Thymus (tissue), 11 donors: ENCODE measurements around the gene LRRTM4. TPM values are rescaled to one million over a fixed set of nuclear protein-coding genes. Genes with fewer than 3 reads are reported as not detected.
"Not testable (repeated sequence)": the region's sequence is repeated elsewhere in the genome, so short reads cannot be mapped to it uniquely, and the experiment has no call there.

Experiments
- DNase-seq, 9 donors: peaks; one replicate each; pipeline ENCODE4 v3.0.0-alpha.2; 2013; ENCODE audit warnings: low spot score in 9 of 9, low read depth in 6 of 9, missing footprints in 1 of 9
- H3K27ac ChIP-seq, 2 donors: one replicate each; pipeline ENCODE4 v1.5.1; 2013; ENCODE audit warnings: control low read depth in 1 of 2, low read depth in 1 of 2, low read length in 1 of 2, mild to moderate bottlenecking in 1 of 2, moderate library complexity in 1 of 2
- H3K27me3 ChIP-seq, 2 donors: one replicate each; pipeline ENCODE4 v1.5.1; 2013; ENCODE audit warnings: low read length in 1 of 2; ENCODE audit not compliant: control insufficient read depth in 2 of 2, insufficient read depth in 1 of 2
- H3K36me3 ChIP-seq, 2 donors: one replicate each; pipeline ENCODE4 v1.5.1; 2013; ENCODE audit warnings: low read length in 1 of 2, mild to moderate bottlenecking in 1 of 2, moderate library complexity in 1 of 2; ENCODE audit not compliant: control insufficient read depth in 2 of 2, insufficient read depth in 2 of 2
- H3K4me1 ChIP-seq, 2 donors: one replicate each; pipeline ENCODE4 v1.5.1; 2013; ENCODE audit warnings: low read length in 2 of 2; ENCODE audit not compliant: control insufficient read depth in 2 of 2, insufficient read depth in 2 of 2
- H3K4me3 ChIP-seq, 2 donors: one replicate each; pipeline ENCODE4 v1.5.1; 2013; ENCODE audit warnings: low read length in 2 of 2, control low read depth in 1 of 2, mild to moderate bottlenecking in 1 of 2
- H3K9me3 ChIP-seq, 2 donors: one replicate each; pipeline ENCODE4 v1.5.1; 2013; ENCODE audit warnings: low read length in 1 of 2, mild to moderate bottlenecking in 1 of 2; ENCODE audit not compliant: control insufficient read depth in 2 of 2, insufficient read depth in 1 of 2
- WGBS: extraction: QIAGEN DNeasy Blood & Tissue Kit; methylation state at CpG from one replicate; pipeline ENCODE4 v1.1.7; 2013; 5-methylcytosine and 5-hydroxymethylcytosine counted together
- polyA plus RNA-seq: library from polyadenylated mRNA; stranded (reverse); fragments of 200-250 nt; gene quantifications from one replicate; pipeline ENCODE4 v1.2.3, GENCODE V29; 2013
- total RNA-seq: library from RNA; stranded (reverse); fragments of 120-200 nt; gene quantifications from one replicate; pipeline ENCODE4 v1.2.4, GENCODE V29; 2013
- donor health status: healthy.

The LRRTM4 gene
- total and polyA plus RNA-seq, 2 donors: 0.02 to 0.09 TPM

- Histone ChIP-seq H3K27ac (no peak overlapping the region), H3K27me3 (no peaks in the 10 kb centered on the region), H3K4me1 (no peaks in the 10 kb centered on the region), H3K9me3 (no peaks in the 10 kb centered on the region), H3K4me3 (no peak overlapping the region), H3K36me3 (no peaks in the 10 kb centered on the region)
- no peak for DNase-seq
- 95% methylated on average over 1 of the region's 1 CpG for WGBS
These were observed 709.1 kb downstream of the LRRTM4 start for GRCh38 chr2:76813084-76813483.

DNA sequence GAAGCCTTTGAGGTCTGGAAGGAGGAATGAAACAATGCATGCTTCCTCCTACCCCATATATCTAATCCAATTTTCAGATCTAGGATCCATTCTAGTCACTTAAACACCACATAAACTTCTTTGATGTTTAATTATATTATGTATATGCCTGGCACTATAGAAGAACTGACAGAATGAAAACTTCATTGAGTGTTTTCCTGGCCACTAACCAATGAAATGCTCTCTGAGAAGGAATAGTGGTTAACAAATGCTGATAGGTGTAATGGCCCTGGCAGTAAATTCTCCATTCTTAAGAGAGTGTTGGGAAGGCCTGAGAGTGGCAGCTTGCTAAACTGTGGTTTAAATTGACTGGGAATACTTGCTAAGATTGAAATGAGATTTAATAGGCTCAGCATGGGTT, 710.0 kb downstream of the LRRTM4 start:
- no peaks in the 10 kb centered on the region for H3K27me3 ChIP-seq
- H3K4me1 ChIP-seq: no peaks in the 10 kb centered on the region
- H3K27ac ChIP-seq: no peak overlapping the region
- no peak overlapping the region for H3K4me3 ChIP-seq
- no peaks in the 10 kb centered on the region for H3K9me3 ChIP-seq
- DNase-seq: no peak
- H3K36me3 ChIP-seq: no peaks in the 10 kb centered on the region

- no peaks in the 10 kb centered on the region for H3K27me3 ChIP-seq
- no peak for DNase-seq
- no peaks in the 10 kb centered on the region for H3K9me3 ChIP-seq
- no peaks in the 10 kb centered on the region for H3K36me3 ChIP-seq
- no peaks in the 10 kb centered on the region for H3K4me1 ChIP-seq
- H3K4me3 ChIP-seq: no peak overlapping the region
- 91% methylated on average over 1 of the region's 1 CpG for WGBS
- no peak overlapping the region for H3K27ac ChIP-seq
These were observed 713.0 kb downstream of the LRRTM4 start for GRCh38 chr2:76809136-76809535.

GRCh38 chr2:76808732-76809131, 713.4 kb downstream of the LRRTM4 start:
- Histone ChIP-seq H3K4me1 (no peaks in the 10 kb centered on the region), H3K4me3 (no peak overlapping the region), H3K27me3 (no peaks in the 10 kb centered on the region), H3K9me3 (no peaks in the 10 kb centered on the region), H3K27ac (no peak overlapping the region), H3K36me3 (no peaks in the 10 kb centered on the region)
- DNase-seq: no peak
- WGBS: 15% methylated on average over 1 of the region's 1 CpG

GRCh38 chr2:76793647-76794334, 728.4 kb downstream of the LRRTM4 start:
- H3K4me3 ChIP-seq: no peak overlapping the region
- no peak overlapping the region for H3K27ac ChIP-seq
- no peaks in the 10 kb centered on the region for H3K27me3 ChIP-seq
- DNase-seq: no peak
- H3K9me3 ChIP-seq: peaks cover 0 to 4% of the 10 kb centered on the region in 2 donors
- no peaks in the 10 kb centered on the region for H3K36me3 ChIP-seq
- WGBS: 85% methylated on average over 4 of the region's 4 CpGs
- H3K4me1 ChIP-seq: no peaks in the 10 kb centered on the region

DNA sequence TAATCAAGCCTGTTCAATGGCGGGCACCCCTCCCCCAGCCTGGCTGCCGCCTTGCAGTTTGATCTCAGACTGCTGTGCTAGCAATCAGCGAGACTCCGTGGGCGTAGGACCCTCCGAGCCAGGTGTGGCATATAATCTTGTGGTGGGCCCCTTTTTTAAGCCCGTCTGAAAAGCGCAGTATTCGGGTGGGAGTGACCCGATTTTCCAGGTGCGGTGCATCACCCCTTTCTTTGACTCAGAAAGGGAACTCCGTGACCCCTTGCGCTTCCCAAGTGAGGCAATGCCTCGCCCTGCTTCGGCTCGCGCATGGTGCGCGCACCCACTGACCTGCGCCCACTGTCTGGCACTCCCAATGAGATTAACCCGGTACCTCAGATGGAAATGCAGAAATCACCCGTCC, 740.9 kb downstream of the LRRTM4 start:
- H3K27me3 ChIP-seq, H3K36me3 ChIP-seq, H3K27ac ChIP-seq, H3K4me3 ChIP-seq, DNase-seq, H3K4me1 ChIP-seq, H3K9me3 ChIP-seq: not testable (repeated sequence)
- 91% methylated on average over 22 of the region's 22 CpGs for WGBS

DNA sequence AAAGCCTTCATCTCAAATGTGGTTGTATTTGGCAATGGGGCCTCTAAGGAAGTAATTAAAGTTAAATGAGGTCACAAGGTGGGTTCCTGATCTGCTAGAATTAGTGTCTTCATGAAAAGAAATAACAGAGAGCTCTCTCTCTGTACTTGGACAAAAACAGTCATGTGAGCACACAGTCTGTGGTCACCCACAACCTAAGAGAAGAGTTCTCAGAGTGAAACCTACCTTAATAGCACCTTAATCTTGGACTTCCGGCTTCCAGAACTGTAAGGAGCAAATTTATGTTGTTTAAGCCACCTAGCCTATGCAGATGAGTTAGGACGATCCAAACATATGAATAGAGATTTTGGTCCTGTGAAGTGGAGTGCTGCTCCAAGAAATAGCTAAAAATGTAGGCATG, 758.9 kb downstream of the LRRTM4 start:
- Histone ChIP-seq H3K9me3 (no peaks in the 10 kb centered on the region), H3K4me1 (no peaks in the 10 kb centered on the region), H3K4me3 (no peak overlapping the region), H3K27me3 (no peaks in the 10 kb centered on the region), H3K27ac (no peak overlapping the region), H3K36me3 (no peaks in the 10 kb centered on the region)
- WGBS: 93% methylated on average over 2 of the region's 2 CpGs
- no peak for DNase-seq

GRCh38 chr2:76760367-76760704, 761.8 kb downstream of the LRRTM4 start:
- Histone ChIP-seq H3K9me3 (no peaks in the 10 kb centered on the region), H3K27ac (no peak overlapping the region), H3K36me3 (no peaks in the 10 kb centered on the region), H3K4me1 (no peaks in the 10 kb centered on the region), H3K27me3 (no peaks in the 10 kb centered on the region), H3K4me3 (no peak overlapping the region)
- DNase-seq: no peak
- 95% methylated on average over 4 of the region's 4 CpGs for WGBS

- Histone ChIP-seq H3K36me3 (no peaks in the 10 kb centered on the region), H3K9me3 (no peaks in the 10 kb centered on the region), H3K4me3 (no peak overlapping the region), H3K27me3 (no peaks in the 10 kb centered on the region), H3K4me1 (no peaks in the 10 kb centered on the region), H3K27ac (no peak overlapping the region)
- 89% methylated on average over 7 of the region's 7 CpGs for WGBS
- no peak for DNase-seq
These were observed 762.4 kb downstream of the LRRTM4 start for GRCh38 chr2:76759634-76760366.
